22Rv1 (cell line): ENCODE measurements around the gene NHERF2.

Experiments used
- ZFX ChIP-seq: fragments of 450-650 bp; IDR thresholded peaks from 2 replicates; pipeline ENCODE4 v1.6.1; 2017; ENCODE audit warnings: antibody characterized with exemption, borderline replicate concordance
- TF ChIP-seq, protein P1 (sequence below): fragments of 450-650 bp; IDR thresholded peaks from 2 replicates; pipeline ENCODE4 v1.5.1; 2017; ENCODE audit warnings: mild to moderate bottlenecking

DNA sequence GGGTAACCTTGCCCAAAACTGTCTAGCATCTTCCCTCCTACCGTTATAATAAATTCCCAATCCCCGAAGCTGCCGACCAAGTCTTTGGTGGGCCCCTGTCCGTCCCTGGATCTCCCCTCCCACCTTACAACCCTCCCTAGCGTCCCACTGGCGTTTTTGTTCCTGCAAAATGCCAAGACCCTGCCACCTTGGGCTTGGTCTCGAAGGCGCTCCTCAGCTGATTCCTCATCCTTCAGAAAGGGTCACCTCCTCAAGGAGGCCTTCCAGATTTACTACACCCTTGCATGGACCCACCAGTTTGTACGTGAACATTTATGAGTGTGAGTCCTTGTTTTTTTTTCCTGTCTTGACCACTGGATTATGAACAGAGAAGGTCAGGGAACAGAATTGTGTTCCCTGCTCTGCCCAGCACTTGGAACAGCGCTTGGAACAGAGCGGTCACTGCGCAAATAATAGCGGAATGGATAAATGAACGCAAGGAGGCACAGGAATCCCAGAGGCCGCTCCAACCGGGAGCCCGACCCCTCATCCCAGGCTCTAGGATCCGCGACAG is 43.6 kb upstream of the NHERF2 start:
- TF ChIP-seq, protein P1, sequence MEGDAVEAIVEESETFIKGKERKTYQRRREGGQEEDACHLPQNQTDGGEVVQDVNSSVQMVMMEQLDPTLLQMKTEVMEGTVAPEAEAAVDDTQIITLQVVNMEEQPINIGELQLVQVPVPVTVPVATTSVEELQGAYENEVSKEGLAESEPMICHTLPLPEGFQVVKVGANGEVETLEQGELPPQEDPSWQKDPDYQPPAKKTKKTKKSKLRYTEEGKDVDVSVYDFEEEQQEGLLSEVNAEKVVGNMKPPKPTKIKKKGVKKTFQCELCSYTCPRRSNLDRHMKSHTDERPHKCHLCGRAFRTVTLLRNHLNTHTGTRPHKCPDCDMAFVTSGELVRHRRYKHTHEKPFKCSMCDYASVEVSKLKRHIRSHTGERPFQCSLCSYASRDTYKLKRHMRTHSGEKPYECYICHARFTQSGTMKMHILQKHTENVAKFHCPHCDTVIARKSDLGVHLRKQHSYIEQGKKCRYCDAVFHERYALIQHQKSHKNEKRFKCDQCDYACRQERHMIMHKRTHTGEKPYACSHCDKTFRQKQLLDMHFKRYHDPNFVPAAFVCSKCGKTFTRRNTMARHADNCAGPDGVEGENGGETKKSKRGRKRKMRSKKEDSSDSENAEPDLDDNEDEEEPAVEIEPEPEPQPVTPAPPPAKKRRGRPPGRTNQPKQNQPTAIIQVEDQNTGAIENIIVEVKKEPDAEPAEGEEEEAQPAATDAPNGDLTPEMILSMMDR = no peak
- TF ChIP-seq ZFX = no peak
